CD8-positive, alpha-beta memory T cell (primary cell): ENCODE data around the gene MRPL46. TPM values are rescaled to one million over a fixed set of nuclear protein-coding genes. Genes with fewer than 3 reads are reported as not detected.

Source experiments
- CTCF ChIA-PET: fragments of 350-600 bp; sonication (Branson Sonifier 250); formaldehyde crosslinking; loops from one replicate; lab custom pipeline; 2021; ENCODE audit warnings: antibody characterized with exemption; lab: Charles Lee
- POLR2A ChIA-PET: fragments of 350-600 bp; sonication (Branson Sonifier 250); formaldehyde crosslinking; loops from one replicate; lab custom pipeline; 2021; ENCODE audit warnings: antibody characterized with exemption; lab: Charles Lee
- DNase-seq, 5 donors: peaks; one replicate each; pipeline versions ENCODE4 v3.0.0 to v3.0.0-alpha.2; 2020 to 2022; ENCODE audit warnings: mixed read lengths in 1 of 5
- H3K27ac ChIP-seq: one replicate; pipeline ENCODE4 v1.7.0; 2013; ENCODE audit warnings: low read depth, mild to moderate bottlenecking, low read length, moderate library complexity
- H3K27me3 ChIP-seq: 2 replicates; pipeline ENCODE4 v1.7.0; 2013; ENCODE audit warnings: low read length, mild to moderate bottlenecking; ENCODE audit not compliant: insufficient read depth, poor library complexity, severe bottlenecking
- H3K36me3 ChIP-seq: 2 replicates; pipeline ENCODE4 v1.7.0; 2013; ENCODE audit warnings: mild to moderate bottlenecking, low read length, moderate library complexity; ENCODE audit not compliant: insufficient read depth
- H3K4me1 ChIP-seq: 2 replicates; pipeline ENCODE4 v1.7.0; 2013; ENCODE audit warnings: mild to moderate bottlenecking, low read length, moderate library complexity; ENCODE audit not compliant: insufficient read depth
- H3K4me3 ChIP-seq: 2 replicates; pipeline ENCODE4 v1.7.0; 2013; ENCODE audit warnings: mild to moderate bottlenecking, low read length
- H3K9me3 ChIP-seq: 2 replicates; pipeline ENCODE4 v1.7.0; 2013; ENCODE audit warnings: mild to moderate bottlenecking, low read length
- H3K27ac Mint-ChIP-seq, 8 donors: one replicate each; pipeline ENCODE4 v1.8.0; 2020 to 2021; ENCODE audit warnings: mixed read lengths in 8 of 8, mild to moderate bottlenecking in 6 of 8, inconsistent platforms in 3 of 8, moderate library complexity in 3 of 8
- H3K27me3 Mint-ChIP-seq, 2 donors: one replicate each; pipeline ENCODE4 v1.8.0; 2020 to 2021; ENCODE audit warnings: mixed read lengths in 2 of 2, mild to moderate bottlenecking in 1 of 2, moderate library complexity in 1 of 2
- H3K36me3 Mint-ChIP-seq, 3 donors: one replicate each; pipeline ENCODE4 v1.8.0; 2020 to 2021; ENCODE audit warnings: mixed read lengths in 3 of 3, inconsistent platforms in 1 of 3, mild to moderate bottlenecking in 1 of 3
- H3K4me1 Mint-ChIP-seq, 3 donors: one replicate each; pipeline ENCODE4 v1.8.0; 2020 to 2021; ENCODE audit warnings: mixed read lengths in 3 of 3, inconsistent platforms in 1 of 3, mild to moderate bottlenecking in 1 of 3
- H3K4me3 Mint-ChIP-seq, 7 donors: one replicate each; pipeline ENCODE4 v1.8.0; 2020 to 2021; ENCODE audit warnings: mixed read lengths in 7 of 7, mild to moderate bottlenecking in 6 of 7, moderate library complexity in 4 of 7, inconsistent platforms in 2 of 7
- H3K9me3 Mint-ChIP-seq, 5 donors: one replicate each; pipeline ENCODE4 v1.8.0; 2020 to 2022; ENCODE audit warnings: mixed read lengths in 5 of 5, mild to moderate bottlenecking in 3 of 5, moderate library complexity in 2 of 5, inconsistent platforms in 1 of 5
- polyA plus RNA-seq: library from polyadenylated mRNA; unstranded; fragments of 300-500 nt; fragmentation: Illumina TruSeq; gene quantifications from one replicate; pipeline ENCODE4 v1.2.3, GENCODE V29; 2021
- total RNA-seq, 2 experiments: library from RNA; stranded (reverse); gene quantifications; one replicate each; pipeline ENCODE4 v1.2.3, GENCODE V29; 2021

MRPL46 gene
- total and polyA plus RNA-seq, 3 experiments from 2014 or later, result 48.5 to 53.6 (median 51.2) TPM

- Mint-ChIP-seq H3K27me3 (no peaks in the 10 kb centered on the region), H3K4me3 (no peak overlapping the region), H3K27ac (no peak overlapping the region), H3K36me3 (peaks cover 11 to 55% (median 32%) of the 10 kb centered on the region in 3 donors), H3K4me1 (no peaks in the 10 kb centered on the region), H3K9me3 (no peaks in the 10 kb centered on the region)
- DNase-seq, result no peak
- ChIA-PET POLR2A (no interaction called here), CTCF (interaction anchor here (0.8 kb wide), 1 partner anchor 158 kb away, joined by 4 read pairs; no protein-coding TSS in a partner anchor)
- peaks cover 5% of the 10 kb centered on the region for H3K36me3 ChIP-seq
- H3K27ac ChIP-seq, result no peak overlapping the region
- H3K4me1 ChIP-seq, result no peaks in the 10 kb centered on the region
- no peak overlapping the region for H3K4me3 ChIP-seq
- H3K9me3 ChIP-seq, result no peaks in the 10 kb centered on the region
- no peaks in the 10 kb centered on the region for H3K27me3 ChIP-seq
Observed at GRCh38 chr15:88505721-88506120, 38.5 kb upstream of the MRPL46 start.

GRCh38 chr15:88504445-88504844 lies 37.3 kb upstream of the MRPL46 start:
- H3K27me3 ChIP-seq, result no peaks in the 10 kb centered on the region
- H3K27me3 Mint-ChIP-seq, result no peaks in the 10 kb centered on the region
- DNase-seq, result no peak
- peaks cover 5 to 46% (median 24%) of the 10 kb centered on the region in 3 donors for H3K36me3 Mint-ChIP-seq
- no peaks in the 10 kb centered on the region for H3K9me3 ChIP-seq
- peak overlapping the region in 1 of 7 donors; percentile 65 for H3K4me3 Mint-ChIP-seq
- H3K36me3 ChIP-seq, result peaks cover 5% of the 10 kb centered on the region
- ChIA-PET POLR2A (no interaction called here), CTCF (no interaction called here)
- H3K27ac ChIP-seq, result no peak overlapping the region
- no peaks in the 10 kb centered on the region for H3K4me1 ChIP-seq
- no peaks in the 10 kb centered on the region for H3K9me3 Mint-ChIP-seq
- H3K4me1 Mint-ChIP-seq, result no peaks in the 10 kb centered on the region
- H3K27ac Mint-ChIP-seq, result peak overlapping the region in 1 of 8 donors; percentile 38
- no peak overlapping the region for H3K4me3 ChIP-seq

GRCh38 chr15:88498996-88499395 lies 31.8 kb upstream of the MRPL46 start:
- Mint-ChIP-seq H3K4me3 (no peak overlapping the region), H3K4me1 (no peaks in the 10 kb centered on the region), H3K36me3 (peaks cover 0 to 17% (median 9%) of the 10 kb centered on the region in 3 donors), H3K9me3 (no peaks in the 10 kb centered on the region), H3K27me3 (no peaks in the 10 kb centered on the region), H3K27ac (no peak overlapping the region)
- H3K36me3 ChIP-seq, result no peaks in the 10 kb centered on the region
- H3K27ac ChIP-seq, result no peak overlapping the region
- no peaks in the 10 kb centered on the region for H3K4me1 ChIP-seq
- DNase-seq, result no peak
- H3K4me3 ChIP-seq, result no peak overlapping the region
- POLR2A ChIA-PET, result interaction anchor here (1.3 kb wide), 1 partner anchor 10 kb away, joined by 3 read pairs; no protein-coding TSS in a partner anchor
- CTCF ChIA-PET, result no interaction called here
- H3K27me3 ChIP-seq, result no peaks in the 10 kb centered on the region
- H3K9me3 ChIP-seq, result no peaks in the 10 kb centered on the region

GRCh38 chr15:88497109-88497765 lies 30.0 kb upstream of the MRPL46 start:
- POLR2A ChIA-PET, result no interaction called here
- H3K36me3 ChIP-seq, result no peaks in the 10 kb centered on the region
- Mint-ChIP-seq H3K9me3 (no peaks in the 10 kb centered on the region), H3K4me1 (no peaks in the 10 kb centered on the region), H3K27ac (peak overlapping the region in 1 of 8 donors; percentile 85), H3K4me3 (no peak overlapping the region), H3K36me3 (peaks cover 0 to 11% (median 7%) of the 10 kb centered on the region in 3 donors), H3K27me3 (no peaks in the 10 kb centered on the region)
- CTCF ChIA-PET, result no interaction called here
- no peak for DNase-seq
- H3K4me1 ChIP-seq, result no peaks in the 10 kb centered on the region
- no peak overlapping the region for H3K27ac ChIP-seq
- no peaks in the 10 kb centered on the region for H3K9me3 ChIP-seq
- H3K4me3 ChIP-seq, result no peak overlapping the region
- no peaks in the 10 kb centered on the region for H3K27me3 ChIP-seq

- Histone ChIP-seq H3K4me3 (no peak overlapping the region), H3K36me3 (no peaks in the 10 kb centered on the region), H3K27ac (no peak overlapping the region), H3K9me3 (no peaks in the 10 kb centered on the region), H3K4me1 (no peaks in the 10 kb centered on the region), H3K27me3 (no peaks in the 10 kb centered on the region)
- CTCF ChIA-PET, result no interaction called here
- Mint-ChIP-seq H3K4me3 (no peak overlapping the region), H3K27ac (no peak overlapping the region), H3K4me1 (no peaks in the 10 kb centered on the region), H3K9me3 (no peaks in the 10 kb centered on the region), H3K27me3 (peaks cover 0 to 1% of the 10 kb centered on the region in 2 donors), H3K36me3 (peaks cover 0 to 10% (median 6%) of the 10 kb centered on the region in 3 donors)
- POLR2A ChIA-PET, result interaction anchor here (0.7 kb wide), 1 partner anchor 227 kb away, joined by 5 read pairs; no protein-coding TSS in a partner anchor
- no peak for DNase-seq
Observed at GRCh38 chr15:88493844-88494243, 26.7 kb upstream of the MRPL46 start.

DNA sequence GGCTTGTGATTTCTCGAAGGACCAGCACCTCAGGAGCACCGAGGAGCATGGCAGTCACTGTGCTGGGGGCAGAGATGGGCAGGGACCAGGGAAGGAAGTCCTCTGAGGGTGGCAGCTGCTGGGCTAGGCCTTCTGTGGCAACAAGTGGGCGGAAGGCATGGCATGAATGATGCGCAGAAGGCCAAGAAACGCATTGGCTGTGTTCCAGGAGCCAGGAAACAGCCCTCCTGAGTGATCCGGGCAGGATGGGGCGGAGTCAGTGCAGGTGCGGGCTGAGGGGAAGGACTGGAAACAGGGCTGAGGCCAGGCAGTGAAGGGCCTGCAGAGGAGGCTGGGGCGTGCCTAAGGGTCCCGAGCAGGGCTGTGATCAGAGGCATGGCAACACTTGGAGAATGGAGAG lies 24.0 kb upstream of the MRPL46 start:
- Histone ChIP-seq H3K27ac (no peak overlapping the region), H3K4me1 (no peaks in the 10 kb centered on the region), H3K27me3 (no peaks in the 10 kb centered on the region), H3K9me3 (no peaks in the 10 kb centered on the region), H3K4me3 (no peak overlapping the region), H3K36me3 (no peaks in the 10 kb centered on the region)
- H3K4me1 Mint-ChIP-seq, result no peaks in the 10 kb centered on the region
- H3K4me3 Mint-ChIP-seq, result no peak overlapping the region
- peak overlapping the region in 1 of 8 donors; percentile 54 for H3K27ac Mint-ChIP-seq
- ChIA-PET CTCF (no interaction called here), POLR2A (no interaction called here)
- DNase-seq, result no peak
- H3K27me3 Mint-ChIP-seq, result peaks cover 0 to 1% of the 10 kb centered on the region in 2 donors
- no peaks in the 10 kb centered on the region for H3K9me3 Mint-ChIP-seq
- peaks cover 0 to 4% (median 3%) of the 10 kb centered on the region in 3 donors for H3K36me3 Mint-ChIP-seq

DNA sequence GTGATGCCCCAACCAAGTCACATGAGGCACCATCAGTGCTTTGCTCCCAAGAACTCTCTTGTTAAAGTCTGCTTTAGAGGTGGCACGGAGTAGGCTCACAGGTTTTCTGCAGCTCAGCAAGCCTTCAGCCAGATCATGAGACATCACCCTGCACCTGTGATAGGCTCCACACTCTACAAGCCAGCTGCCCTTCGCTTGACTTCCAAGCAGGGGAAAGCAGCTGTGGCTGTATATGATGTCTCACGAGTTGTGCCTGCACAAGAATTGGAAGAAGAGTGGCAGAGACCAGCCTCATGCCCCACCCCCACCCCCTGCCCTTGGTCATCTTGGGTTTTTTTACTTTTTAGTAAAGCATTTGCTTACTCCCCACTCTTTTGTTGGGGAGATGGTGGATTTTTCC lies 22.8 kb upstream of the MRPL46 start:
- peaks cover 0 to 4% (median 3%) of the 10 kb centered on the region in 3 donors for H3K36me3 Mint-ChIP-seq
- H3K27me3 ChIP-seq, result no peaks in the 10 kb centered on the region
- peaks cover 0 to 1% of the 10 kb centered on the region in 2 donors for H3K27me3 Mint-ChIP-seq
- no peaks in the 10 kb centered on the region for H3K9me3 Mint-ChIP-seq
- H3K27ac Mint-ChIP-seq, result peak overlapping the region in 1 of 8 donors; percentile 73
- DNase-seq, result no peak
- no peak overlapping the region for H3K4me3 Mint-ChIP-seq
- H3K4me3 ChIP-seq, result no peak overlapping the region
- no peak overlapping the region for H3K27ac ChIP-seq
- ChIA-PET POLR2A (interaction anchor here (1.1 kb wide), 1 partner anchor 9 kb away, joined by 3 read pairs; no protein-coding TSS in a partner anchor), CTCF (no interaction called here)
- H3K36me3 ChIP-seq, result no peaks in the 10 kb centered on the region
- no peaks in the 10 kb centered on the region for H3K9me3 ChIP-seq
- H3K4me1 ChIP-seq, result no peaks in the 10 kb centered on the region
- H3K4me1 Mint-ChIP-seq, result no peaks in the 10 kb centered on the region

DNA sequence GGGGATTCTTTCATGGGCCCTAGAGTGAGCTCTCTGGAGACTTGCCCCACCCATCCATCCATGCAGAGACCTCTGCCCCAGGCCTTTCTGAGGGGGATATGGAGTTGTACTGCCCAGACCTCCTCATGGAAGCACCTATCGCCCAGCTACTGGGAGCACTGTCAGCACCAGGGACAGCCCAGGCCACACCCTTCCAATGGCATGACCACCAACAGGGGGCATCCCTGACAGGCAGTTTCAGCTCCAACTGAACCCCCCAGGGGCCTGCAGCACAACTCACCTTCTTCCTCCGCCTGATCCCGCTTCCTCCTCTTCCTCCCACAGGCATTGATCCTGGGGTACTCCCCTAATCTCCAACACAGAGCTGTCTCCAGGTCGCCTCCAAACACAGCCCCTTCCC lies 22.1 kb upstream of the MRPL46 start:
- Mint-ChIP-seq H3K27ac (no peak overlapping the region), H3K36me3 (peaks cover 0 to 3% (median 2%) of the 10 kb centered on the region in 3 donors), H3K9me3 (no peaks in the 10 kb centered on the region), H3K27me3 (peaks cover 0 to 1% of the 10 kb centered on the region in 2 donors), H3K4me1 (no peaks in the 10 kb centered on the region), H3K4me3 (no peak overlapping the region)
- H3K4me3 ChIP-seq, result no peak overlapping the region
- ChIA-PET POLR2A (interaction anchor here (1.1 kb wide), 1 partner anchor 10 kb away, joined by 3 read pairs; no protein-coding TSS in a partner anchor), CTCF (no interaction called here)
- H3K4me1 ChIP-seq, result no peaks in the 10 kb centered on the region
- H3K27me3 ChIP-seq, result no peaks in the 10 kb centered on the region
- H3K27ac ChIP-seq, result no peak overlapping the region
- H3K9me3 ChIP-seq, result no peaks in the 10 kb centered on the region
- H3K36me3 ChIP-seq, result no peaks in the 10 kb centered on the region
- DNase-seq, result no peak
